Neuron (in vitro differentiated cells): ENCODE data around the gene PVRIG.
"Not testable (repeated sequence)": the region's sequence is repeated elsewhere in the genome, so short reads cannot be mapped to it uniquely, and the experiment has no call there.

Experiments used
- H2AFZ ChIP-seq: one replicate; pipeline ENCODE4 v1.6.1; 2013; ENCODE audit warnings: low read depth, mild to moderate bottlenecking, inconsistent platforms, low read length, moderate library complexity
- H3K27me3 ChIP-seq: one replicate; pipeline ENCODE4 v1.6.1; 2013; ENCODE audit warnings: low read length; ENCODE audit not compliant: insufficient read depth
- H3K36me3 ChIP-seq: one replicate; pipeline ENCODE4 v1.6.1; 2013; ENCODE audit warnings: low read length; ENCODE audit not compliant: insufficient read depth
- H3K4me1 ChIP-seq: one replicate; pipeline ENCODE4 v1.6.1; 2013; ENCODE audit warnings: low read length; ENCODE audit not compliant: insufficient read depth
- H3K4me3 ChIP-seq: 2 replicates; pipeline ENCODE4 v1.5.1; 2013; ENCODE audit warnings: mild to moderate bottlenecking, low read length, moderate library complexity
- H3K9me3 ChIP-seq: one replicate; pipeline ENCODE4 v1.6.1; 2013; ENCODE audit warnings: low read length

Gene PVRIG

DNA sequence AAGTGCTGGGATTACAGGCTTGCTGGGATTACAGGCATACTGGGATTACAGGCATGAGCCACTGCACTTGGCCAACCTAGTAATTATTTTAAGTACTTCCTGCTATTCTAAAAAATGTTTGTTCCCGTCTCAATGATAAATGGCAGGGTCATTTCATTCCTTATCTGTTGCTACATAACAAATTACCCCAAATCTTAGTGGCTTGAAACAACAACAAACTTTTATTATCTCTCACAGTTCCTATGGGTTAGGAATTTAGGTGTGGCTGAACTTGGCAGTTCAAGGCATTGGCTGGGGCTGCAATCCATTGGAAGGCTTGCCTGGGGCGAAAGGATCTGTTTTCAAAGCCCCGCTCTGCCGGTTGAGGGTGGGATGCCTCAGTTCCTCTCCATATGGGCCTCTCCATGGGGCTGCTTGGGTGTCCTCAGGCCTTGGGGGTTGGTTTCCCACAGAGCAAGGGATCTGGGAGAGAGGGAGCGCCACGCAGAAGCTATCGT lies 45.0 kb downstream of the PVRIG start:
- H3K9me3 ChIP-seq, H2AFZ ChIP-seq, H3K36me3 ChIP-seq, H3K4me3 ChIP-seq, H3K4me1 ChIP-seq, H3K27me3 ChIP-seq: not testable (repeated sequence)

DNA sequence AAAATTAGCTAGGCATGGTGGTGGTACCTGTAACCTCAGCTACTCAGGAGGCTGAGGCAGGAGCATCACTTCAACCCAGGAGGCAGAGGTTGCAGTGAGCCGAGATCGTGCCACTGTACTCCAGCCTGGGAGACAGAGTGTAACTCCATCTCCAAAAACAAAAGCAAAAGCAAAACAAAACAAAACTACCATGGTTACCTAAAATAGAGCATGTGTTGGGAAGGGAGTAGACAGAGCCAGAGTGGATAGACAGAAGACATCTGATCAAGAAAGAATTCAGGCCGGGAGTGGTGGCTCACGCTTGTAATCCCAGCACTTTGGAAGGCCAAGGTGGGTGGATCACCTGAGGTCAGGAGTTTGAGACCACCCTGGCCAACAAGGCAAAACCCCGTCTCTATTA lies 46.1 kb downstream of the PVRIG start:
- not testable (repeated sequence) for H3K36me3 ChIP-seq, H3K4me3 ChIP-seq, H3K9me3 ChIP-seq, H3K27me3 ChIP-seq, H2AFZ ChIP-seq
- peaks cover 14% of the 10 kb centered on the region for H3K4me1 ChIP-seq

DNA sequence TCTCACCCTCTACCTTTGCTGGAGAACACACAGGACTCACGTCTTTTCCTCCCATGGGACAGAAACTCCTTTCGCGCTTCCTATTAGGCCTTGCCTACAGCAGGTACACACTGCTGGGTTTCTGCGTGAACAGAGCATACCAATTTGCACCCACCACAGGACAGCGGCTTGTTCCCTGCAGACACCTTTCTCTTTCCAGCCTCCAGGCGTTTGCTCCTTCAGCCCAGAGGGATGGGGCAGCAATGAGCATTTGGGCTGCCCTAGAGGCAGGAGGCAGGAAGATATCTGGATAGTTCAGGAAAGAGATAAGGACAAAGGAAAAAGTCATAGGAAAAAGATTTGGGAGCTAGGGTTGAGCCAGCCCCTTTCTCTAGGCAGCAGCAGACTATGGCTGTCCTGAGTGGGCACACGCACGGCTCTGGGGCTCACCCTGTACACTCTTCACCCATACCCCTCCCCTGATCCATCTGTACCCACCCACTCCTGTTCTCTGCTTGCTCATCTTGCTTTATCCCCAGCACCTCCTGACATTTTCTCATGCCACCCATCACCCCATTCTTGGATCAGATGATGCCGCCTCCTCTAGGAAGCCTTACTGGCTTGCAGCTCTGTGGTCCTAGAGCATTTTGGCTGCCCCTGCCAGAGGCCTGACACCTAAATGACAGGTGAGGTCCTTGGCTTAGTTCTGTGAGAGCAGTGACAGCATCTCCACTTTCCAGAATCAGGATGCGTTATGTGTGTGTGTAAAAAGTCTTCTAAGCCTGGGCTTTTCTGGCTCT lies 47.0 kb downstream of the PVRIG start:
- peaks cover 16% of the 10 kb centered on the region for H3K4me1 ChIP-seq
- no peak overlapping the region for H3K4me3 ChIP-seq
- H3K27me3 ChIP-seq = no peaks in the 10 kb centered on the region
- no peaks in the 10 kb centered on the region for H3K9me3 ChIP-seq
- H3K36me3 ChIP-seq = peaks cover 7% of the 10 kb centered on the region
- H2AFZ ChIP-seq = no peak overlapping the region

DNA sequence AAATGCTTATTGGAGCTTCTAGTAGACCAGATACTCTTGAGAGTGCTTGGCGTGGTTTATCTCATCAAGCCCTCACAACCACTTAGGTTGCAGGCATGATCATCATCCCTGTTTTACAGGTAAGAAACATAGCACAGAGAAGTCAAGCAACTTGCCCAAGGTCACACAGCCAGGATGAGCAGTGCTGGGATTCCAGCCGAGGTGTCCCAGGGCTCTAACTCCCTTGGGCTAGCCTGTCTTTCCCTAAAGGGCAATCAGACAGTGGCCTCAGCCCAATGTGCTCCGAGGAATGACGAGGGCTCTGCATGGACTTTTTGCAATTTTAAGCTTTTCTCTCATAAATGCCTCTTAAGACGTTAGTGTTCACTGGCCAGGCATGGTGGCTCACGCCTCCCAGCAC lies 47.9 kb downstream of the PVRIG start:
- peaks cover 7% of the 10 kb centered on the region for H3K36me3 ChIP-seq
- peaks cover 16% of the 10 kb centered on the region for H3K4me1 ChIP-seq
- no peaks in the 10 kb centered on the region for H3K27me3 ChIP-seq
- no peak overlapping the region for H2AFZ ChIP-seq
- H3K4me3 ChIP-seq = no peak overlapping the region
- no peaks in the 10 kb centered on the region for H3K9me3 ChIP-seq

DNA sequence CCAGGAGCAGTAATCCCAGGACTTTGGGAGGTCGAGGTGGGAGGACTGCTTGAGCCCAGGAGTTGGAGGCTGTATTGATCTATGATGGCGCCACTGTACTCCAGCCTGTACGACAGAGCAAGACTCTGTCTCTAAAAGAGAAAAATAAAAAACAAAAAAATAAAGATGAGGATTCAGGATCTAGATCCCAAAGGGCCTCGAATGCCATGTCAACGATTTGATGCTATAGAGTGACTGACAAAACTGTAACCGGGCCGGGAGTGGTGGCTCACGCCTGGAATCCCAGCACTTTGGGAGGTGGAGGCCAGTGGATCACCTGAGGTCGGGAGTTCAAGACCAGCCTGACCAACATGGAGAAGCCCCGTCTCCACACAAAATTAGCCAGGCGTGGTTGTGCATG lies 49.1 kb downstream of the PVRIG start:
- not testable (repeated sequence) for H3K4me3 ChIP-seq, H3K9me3 ChIP-seq, H2AFZ ChIP-seq, H3K27me3 ChIP-seq, H3K36me3 ChIP-seq
- peaks cover 16% of the 10 kb centered on the region for H3K4me1 ChIP-seq

DNA sequence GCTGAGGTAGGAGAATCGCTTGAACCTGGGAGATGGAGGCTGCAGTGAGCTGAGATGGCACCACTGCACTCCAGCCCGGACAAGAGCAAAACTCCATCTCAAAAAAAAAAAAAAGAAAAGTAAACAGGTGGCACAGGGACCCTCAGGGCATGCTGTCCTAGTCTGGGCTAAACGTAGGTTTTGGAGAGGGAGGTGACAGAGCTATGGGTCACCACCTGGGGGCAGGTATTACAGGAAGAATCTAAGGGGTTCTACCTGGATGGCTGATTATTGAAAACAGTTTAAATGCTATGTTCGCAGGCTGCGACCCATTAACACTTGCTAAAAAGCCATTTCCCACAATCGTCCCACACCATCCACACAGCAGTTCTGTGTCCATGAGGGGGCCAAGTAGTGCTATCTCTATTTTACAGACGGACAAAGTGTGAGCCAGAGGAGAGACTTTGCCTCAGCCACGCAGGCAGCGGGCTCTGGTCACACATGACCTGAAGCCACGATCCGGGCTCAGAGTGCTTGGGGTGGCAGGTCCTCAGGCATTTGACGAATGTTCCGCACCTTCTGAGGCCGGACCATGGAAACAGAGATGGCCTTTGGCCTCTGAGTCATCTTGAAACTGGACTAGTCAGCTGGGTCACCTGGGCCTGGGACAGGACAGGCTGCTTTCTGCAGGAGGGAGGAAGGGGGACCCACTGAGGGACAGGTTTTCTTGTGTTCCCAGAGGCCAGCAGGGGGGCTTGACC lies 49.7 kb downstream of the PVRIG start:
- not testable (repeated sequence) for H2AFZ ChIP-seq, H3K9me3 ChIP-seq, H3K27me3 ChIP-seq, H3K36me3 ChIP-seq
- peak overlapping the region; percentile 31 for H3K4me3 ChIP-seq
- H3K4me1 ChIP-seq = peaks cover 16% of the 10 kb centered on the region

DNA sequence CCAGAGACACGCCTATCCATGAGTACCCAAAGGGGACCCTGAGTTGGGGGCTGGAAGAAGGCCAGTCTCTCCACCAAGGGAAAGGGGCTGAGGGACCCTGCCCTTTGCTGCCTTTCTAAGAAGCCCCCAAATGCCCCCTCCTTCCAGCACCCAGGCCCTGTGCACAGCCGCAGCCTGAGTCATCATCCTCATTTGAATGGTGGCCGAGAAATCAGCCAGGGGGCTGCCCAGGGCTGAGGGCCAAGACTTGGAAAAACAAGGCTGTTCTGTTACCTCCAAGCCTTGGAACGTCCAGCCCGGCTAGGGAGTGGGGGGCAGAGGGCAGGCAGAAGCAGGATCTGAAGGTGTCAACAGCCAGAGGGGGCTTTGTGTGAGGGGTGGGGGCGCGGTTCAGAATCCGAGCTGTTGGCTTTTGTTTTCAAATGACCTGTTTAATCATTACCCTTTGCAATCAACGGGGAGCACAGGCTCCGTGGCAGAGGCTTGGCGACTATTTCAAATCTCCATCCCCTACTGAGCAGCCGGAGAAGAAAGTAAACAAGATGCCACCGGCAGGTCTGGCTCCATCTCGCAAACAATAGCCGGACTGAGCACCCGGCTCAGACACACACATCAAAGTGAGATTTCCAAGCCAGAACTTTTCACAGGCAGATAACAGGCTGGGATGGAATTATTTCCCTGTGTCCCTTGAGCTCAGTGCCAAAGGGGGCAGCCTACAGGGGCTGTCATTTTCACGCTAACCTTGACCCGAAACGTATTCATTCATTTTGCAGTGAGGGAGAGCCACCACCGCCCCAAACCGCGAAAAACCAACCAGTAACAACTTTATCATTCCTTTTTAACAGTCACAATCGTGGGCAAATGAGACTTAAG lies 50.5 kb downstream of the PVRIG start:
- H3K4me3 ChIP-seq = peak overlapping the region; percentile 91
- not testable (repeated sequence) for H2AFZ ChIP-seq
- peaks cover 16% of the 10 kb centered on the region for H3K4me1 ChIP-seq

More for the DNA sequence above, 50.5 kb downstream of the PVRIG start:
- H3K27me3 ChIP-seq, H3K9me3 ChIP-seq, H3K36me3 ChIP-seq: not testable (repeated sequence)
